GM21737 (cell line): ENCODE results near the gene ID3.
"Not testable (repeated sequence)": the region's sequence is repeated elsewhere in the genome, so short reads cannot be mapped to it uniquely, and the experiment has no call there.

Experiments
- ATAC-seq: cut with Tn5 transposase; IDR thresholded peaks from one replicate; pipeline ENCODE4 v1.9.1; 2021; ENCODE audit warnings: mild to moderate bottlenecking, moderate library complexity; ENCODE audit not compliant: unreplicated experiment

The ID3 gene

DNA sequence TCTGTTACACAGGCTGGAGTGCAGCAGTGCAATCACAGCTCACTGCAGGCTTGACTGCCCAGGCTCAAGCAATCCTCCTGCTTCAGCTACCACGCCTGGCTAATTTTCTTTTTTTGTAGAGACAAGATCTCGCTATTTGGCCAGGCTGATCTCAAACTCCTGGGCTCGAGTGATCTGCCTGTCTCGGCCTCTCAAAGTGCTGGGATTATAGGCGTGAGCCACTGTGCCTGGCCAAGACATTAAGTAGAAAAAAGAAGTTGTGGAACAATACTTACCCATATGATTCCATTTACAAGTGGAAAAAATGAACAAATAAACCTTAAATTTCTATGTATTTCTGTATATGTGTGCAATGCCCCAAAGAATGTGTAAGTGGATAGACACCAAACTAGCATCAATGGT is 30.3 kb upstream of the ID3 start:
- ATAC-seq: no peak

DNA sequence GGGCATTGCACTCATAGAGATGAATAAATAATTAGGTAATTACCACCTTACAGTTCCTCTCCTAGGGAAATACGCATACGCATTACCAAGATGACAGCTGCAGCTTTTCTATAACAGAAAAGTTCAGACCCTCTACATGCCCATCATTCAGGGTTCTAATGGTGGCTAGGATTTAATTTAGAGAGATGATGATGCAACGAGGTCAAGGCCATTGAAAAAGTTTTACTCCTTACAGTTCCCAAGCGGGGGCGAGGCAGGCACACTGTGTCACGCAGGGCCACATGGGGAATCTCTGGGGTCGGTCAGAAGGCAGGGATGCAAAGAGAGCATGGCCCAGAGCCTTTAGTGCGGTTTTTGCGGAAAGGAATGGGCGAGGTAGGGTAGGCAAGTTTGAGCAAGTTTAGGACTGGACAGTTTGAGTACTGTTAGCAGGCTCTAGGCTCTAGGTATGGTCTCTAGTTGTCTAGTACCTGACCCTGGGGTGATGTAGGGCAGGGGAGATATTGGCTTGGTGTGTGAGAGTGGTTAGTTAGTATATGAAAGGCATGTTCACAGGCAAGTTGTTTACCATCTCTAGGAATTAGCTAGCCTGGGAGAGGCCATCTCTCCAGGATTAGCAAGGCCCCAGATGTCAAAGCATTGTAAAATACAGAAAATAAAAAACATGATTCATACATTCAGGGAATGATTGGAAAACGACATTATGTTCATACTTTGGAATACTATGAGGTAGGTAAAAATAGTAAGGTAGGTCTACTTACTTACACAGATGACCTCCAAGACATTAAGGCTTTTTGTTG is 29.6 kb upstream of the ID3 start:
- ATAC-seq: no peak

DNA sequence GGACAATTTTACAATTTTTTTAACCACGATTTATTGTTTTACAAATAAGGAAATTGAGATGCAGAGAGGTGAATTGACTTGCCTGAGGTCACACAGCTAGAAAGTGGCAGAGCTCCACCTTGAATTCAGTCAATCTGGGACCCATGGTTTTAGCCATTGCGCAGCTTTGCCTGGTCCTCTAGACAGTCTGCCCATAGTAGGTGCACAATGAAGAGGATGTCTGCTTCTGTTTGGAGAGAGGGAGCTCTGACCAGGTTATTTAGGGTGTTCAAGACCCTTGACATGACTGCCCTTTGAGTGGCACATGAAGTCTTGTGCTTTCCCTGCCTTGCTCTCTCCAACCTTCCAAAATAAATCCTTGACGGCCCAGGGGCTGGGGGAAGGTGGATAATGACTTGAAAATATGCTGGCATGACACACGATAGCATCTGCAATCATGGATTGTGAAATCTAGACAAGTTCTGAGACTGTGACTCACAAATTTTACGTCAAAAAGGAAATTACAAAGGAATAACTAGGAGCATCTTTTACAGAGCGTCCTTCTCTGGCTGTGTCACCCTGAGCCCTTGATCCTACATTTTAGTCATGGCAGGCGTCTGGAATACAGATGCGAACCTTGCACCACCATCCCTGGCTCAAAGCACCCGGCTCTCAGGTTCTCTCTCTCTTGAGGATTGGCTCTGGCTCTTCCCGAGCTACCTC is 26.2 kb upstream of the ID3 start:
- no peak for ATAC-seq

DNA sequence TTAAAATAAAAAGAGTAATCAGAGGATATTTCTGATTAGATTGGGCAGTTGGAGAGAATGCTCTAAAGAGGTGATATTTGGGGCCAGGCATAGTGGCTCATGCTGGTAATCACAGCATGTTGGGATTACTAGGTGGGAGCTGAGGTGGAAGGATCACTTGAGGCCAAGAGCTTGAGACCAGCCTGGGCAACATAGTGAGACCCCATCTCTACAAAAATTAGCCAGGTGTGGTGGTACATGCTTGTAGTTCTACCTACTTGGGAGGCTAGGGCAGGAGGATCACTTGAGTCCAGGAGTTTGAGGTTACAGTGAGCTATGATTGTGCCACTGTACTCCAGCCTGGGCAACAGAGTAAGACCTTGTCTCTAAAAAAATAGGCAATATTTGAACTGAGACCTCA is 24.4 kb upstream of the ID3 start:
- not testable (repeated sequence) for ATAC-seq

DNA sequence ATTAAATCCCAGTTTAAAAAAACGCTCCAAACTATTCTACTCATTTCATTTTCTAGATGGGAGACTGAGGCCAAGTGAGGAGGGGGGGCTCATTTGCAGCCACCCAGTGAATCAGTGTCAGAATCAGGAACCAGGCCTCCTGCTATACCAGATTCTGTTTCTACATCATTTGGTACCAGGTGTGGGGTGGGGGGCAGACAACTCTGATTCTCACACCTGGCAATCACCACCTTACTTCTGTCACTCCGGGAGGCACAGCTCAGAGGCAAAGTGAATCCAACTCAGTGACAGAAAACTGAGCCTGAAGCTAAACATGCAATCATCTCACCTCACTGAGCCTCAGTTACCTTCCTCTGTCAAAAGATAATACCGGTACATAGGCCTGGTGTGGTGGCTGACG is 23.5 kb upstream of the ID3 start:
- no peak for ATAC-seq

DNA sequence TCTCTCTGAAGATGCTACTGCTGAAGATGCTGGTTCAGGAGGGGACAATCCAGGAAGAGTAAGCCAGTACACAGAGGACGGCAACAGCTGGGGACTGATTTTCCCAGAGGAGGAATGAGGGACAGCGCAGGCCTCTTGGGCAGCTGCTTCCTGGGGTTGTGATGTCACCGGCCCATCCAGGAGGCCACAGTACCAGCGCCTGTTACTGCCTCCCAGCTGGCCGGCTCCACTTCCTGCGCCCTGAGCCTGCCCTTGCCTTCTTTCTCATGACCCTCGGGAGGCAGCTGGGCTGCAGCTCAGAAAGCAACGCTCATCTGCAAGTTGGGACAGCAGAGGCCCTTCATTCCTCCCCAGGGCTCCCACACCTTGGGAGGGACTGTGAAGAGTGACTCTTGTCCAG is 21.9 kb upstream of the ID3 start:
- no peak for ATAC-seq

DNA sequence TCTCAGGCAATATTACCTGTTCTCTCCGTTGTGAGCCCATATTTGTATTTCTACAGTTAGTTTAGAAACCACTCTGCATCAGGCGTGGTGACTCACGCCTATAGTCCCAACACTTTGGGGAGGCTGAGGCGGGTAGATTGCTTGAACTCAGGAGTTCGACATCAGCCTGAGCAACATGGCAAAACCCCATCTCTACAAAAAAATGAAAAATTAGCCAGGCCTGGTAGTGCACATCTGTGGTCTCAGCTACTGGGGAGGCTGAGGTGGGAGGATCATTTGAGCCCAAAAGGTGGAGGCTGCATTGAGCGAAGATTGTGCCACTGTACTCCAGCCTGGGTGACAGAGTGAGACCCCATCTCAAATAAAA is 19.7 kb upstream of the ID3 start:
- no peak for ATAC-seq

DNA sequence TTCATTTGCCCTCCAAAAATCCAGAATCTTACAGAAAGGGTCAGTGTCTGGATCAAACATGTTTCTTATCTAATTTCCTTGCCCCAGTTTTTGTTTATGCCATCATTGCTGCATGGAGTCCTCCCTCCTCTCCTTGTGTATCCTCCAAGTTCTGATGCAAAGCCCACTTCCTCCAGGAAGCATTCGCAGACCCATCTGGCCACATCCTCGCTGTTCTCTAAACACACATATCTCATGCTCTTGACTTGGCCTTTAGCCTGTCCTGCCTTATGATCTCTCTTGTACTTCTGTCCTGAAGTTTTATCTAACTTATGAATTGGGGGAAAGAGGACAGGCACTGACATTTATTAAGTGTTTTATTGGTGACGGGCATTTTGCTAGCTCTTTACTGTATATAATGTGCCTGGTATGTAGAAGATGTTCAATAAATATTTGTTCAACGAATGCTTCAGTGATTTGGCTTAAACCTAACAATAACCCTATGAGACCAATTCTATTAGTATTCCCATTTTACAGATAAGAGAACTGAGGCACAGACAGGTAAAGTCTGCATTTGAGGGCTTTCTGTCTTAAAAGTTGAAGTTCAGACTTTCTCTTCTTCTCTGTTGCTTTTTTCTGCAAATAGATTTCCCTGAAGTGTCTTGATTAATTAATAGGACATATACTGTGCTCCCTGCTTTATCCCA is 19.2 kb upstream of the ID3 start:
- ATAC-seq: no peak

DNA sequence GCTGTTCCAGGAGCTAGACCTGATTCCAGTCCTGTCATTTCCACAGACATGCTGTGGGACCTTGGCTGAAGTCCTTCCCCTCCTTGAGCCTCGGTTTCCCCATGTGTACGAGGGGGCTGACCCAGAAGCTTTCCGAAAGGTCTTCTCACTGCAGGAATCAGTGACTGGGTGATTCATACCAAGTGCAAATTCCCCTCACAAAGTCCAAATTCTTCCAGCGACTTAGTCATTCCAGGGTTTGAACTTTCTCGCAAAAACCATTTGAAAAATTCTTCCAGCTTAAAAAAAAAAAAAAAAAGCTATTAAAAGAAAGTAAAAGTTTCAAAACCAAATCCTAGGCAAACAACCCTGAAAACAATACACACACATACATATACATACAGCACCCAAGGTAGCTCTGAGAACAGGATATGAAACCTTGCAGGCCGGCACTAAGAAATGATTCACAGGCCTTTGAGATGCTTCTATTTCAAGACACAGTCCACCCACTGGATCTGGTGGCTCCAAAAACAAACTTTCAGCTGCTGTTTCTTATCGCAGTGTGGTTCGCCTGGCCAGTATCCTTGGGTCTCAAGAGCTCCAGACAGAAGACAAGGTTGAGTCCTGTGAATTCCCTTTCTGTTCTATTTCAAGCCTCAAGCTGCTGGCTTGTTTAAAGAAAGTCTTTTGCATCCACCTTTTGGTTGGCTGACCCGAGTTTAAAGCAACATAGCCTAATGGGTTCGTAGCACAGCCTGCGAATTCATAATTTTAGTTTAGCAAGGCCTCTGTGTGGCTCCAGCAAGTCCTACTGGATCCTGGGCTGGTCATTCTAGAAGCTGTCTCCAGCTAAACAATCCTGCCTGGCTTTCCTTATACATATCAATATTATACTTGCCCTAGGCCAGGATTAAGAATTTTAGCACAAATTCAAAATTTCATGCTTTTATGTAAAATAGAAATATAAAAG is 18.0 kb upstream of the ID3 start:
- ATAC-seq: peak; percentile 45

DNA sequence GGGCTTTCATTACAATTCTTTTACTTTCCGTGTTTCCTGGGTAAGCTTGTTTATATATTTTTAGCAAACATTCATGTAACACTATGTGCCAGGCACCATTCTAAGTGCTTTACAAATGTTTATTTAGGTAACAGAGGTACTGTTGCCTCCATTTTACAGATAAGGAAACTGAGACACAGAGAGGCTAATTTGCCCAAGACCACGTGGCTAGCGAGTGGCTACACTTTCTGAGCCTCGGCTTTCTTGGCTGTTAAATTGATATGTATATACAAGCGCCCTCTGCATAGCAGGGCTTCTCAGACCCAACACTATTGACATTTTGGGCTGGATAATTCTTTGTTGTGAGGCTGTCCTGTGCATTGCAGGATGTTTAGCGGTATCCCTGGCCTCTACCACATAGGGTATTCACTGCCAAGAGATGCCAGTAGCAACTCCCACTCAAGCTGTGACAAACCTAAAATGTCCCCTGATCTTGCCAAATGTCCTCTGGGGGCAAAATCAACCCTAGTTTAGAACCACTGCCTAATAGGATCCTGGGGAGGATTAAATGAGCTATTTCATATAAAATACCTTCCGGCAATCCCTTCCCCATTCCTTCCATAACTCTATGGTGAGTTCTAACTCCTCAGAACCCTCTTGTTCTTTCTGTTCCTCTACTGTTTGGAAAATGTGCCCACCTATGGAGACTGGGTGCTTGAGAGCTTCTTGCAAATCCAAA is 17.2 kb upstream of the ID3 start:
- no peak for ATAC-seq

DNA sequence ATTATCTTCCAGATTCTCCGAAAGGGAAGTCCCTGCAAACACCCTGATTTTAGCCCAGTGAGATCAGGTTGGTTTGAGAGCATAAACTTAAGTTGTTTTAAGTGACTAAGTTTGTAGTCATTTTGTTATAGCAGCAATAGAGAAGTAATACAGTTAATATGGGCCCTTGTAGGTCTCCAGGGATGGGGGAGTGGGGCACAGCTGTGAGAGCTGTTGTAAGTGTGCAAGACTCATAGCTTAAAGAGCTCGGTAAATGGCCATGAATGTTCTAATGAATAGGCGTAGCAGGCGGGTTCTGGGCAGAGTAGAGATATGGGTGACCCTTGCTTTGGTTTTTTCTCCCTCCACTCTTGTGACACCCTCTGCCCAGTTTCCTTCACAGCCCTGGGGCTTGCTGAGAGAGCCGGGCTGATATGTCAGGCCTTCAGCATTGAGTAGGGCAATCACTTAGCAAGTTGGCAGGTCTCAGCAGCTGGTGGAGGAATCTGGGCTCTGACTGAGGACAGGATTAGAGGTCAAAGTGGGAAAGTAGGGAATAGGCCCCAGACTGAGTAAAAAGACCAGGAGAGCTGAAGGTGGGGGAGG is 16.0 kb upstream of the ID3 start:
- ATAC-seq: no peak

DNA sequence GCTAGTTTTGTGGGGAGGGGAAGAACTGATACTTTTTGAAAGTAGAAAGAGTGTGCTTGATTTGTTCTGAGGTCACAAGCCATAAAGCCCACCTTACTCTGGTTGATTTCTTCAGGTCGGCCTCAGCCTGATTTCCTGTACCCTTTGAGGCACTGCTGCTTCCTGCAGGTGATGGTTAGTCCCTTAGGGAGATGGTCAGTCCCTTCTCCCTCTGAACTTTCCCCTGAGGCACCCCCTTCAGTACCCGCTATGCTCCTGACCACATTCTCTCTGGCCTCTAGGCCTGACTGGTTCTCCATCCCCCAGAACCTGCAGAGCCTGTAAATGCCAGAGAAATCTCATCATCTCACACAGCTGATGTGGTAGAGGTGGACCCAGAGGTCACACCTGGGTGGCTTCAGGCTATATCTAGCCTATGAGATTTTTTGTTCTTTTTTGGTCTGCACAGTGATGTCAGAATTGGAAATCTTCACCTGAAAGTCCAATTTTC is 15.0 kb upstream of the ID3 start:
- ATAC-seq: peak; percentile 58

DNA sequence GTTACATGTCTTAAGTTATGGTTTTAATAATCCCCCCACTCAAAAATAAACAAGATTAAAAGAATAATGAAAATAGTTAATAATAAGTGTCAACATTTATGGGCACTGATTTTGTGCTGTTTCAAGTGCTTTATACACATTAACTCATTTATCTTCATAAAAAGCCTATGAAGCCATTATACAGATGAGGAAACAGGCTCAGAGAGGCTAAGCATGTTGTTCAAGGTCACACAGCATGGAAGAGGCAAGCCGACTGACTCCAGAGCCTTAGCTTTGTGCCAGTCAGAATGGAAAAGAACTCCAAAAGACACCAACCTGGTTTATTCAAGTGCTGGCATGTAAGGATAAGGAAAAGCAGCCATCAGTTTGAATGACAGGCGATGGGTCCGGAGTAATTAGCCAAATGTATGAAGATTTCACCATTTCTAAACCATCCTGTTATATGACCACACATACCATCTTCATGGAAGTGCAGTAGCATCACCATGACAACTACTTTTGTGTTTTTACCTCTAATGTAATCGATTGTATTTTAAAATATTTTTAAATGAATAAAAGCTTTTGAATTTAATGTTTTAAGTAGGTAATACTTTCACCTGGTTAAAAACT is 14.4 kb upstream of the ID3 start:
- ATAC-seq: no peak

DNA sequence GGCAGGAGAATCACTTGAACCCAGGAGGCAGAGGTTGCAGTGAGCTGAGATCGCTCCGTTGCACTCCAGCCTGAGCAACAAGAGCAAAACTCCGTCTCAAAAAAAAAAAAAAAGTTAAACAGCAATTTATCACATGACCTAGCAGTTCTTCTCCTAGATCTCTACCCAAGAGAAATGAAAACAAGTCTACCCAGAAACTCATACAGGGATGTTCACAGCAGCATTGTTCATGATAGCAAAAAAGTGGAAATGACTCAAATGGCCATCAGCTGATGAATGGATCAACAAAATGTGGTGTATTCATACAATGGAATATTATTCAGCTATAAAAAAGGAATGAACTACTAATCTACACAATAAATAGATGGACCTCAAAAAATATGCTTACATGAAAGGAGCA is 12.2 kb upstream of the ID3 start:
- no peak for ATAC-seq

DNA sequence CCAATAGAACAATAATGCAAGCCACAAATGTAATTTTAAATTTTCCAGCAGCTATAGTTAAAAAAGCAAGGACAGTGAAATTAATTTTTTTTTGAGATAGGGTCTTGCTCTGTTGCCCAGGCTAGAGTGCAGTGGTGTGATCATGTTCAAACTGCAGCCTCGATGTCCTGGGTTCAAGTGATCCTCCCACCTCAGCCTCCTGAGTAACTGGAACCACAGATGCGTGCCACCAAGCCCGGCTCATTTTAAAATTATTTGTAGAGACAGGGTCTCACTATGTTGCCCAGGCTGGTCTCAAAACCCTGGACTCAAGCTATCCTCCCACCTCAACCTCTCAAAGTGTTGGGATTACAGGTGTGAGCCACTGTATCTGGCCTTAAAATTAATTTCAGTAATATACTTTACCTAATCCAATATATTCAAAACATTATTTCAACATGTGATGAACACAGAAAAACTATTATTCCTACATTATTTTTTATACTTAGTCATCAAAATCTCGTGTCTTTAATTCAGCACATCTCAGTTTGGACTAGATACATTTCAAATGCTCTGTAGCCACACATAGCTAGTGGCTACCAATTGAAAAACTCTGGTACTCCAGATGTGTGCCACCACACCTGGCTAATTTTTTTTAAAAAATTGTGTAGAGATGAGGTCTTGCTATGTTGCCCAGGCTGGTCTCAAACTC is 10.8 kb upstream of the ID3 start:
- ATAC-seq: no peak

DNA sequence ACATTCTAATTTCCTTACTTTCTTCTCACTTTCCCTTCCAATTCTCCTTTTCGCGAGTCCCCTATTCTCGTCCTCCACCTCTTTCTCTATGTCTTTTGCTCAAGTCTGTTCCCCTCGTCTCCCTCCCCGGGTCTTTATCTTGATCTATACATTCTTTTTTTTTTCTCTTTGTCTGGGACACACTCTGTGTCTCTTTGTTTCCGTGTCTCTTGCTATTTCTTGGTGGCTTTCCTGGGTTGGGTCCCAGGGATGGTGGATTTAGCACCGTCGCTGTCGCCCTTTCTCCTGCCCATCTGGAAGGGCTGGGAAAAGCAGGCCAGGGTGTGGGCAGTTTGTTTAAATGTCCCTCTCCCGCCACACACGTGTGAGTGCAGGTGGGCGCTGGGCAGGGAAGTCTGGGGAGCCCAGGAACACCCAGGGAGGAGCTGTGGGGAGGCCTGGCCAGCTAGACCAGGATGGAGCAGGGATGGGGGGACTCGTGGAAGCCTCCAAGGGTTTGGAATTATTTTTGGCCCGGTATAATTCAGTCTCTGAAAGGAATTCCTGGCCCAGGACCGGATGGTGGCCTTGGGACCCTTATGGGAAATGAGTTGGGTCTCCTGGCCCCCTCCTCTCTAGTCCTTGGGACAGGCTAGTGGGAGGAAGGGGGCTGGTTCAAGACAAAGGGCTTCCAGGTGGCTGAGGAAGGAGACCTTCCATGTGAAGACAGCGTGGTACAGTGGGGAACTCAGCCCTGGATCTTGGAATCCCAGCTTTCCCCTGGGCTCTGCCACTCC is 9.5 kb upstream of the ID3 start:
- no peak for ATAC-seq

DNA sequence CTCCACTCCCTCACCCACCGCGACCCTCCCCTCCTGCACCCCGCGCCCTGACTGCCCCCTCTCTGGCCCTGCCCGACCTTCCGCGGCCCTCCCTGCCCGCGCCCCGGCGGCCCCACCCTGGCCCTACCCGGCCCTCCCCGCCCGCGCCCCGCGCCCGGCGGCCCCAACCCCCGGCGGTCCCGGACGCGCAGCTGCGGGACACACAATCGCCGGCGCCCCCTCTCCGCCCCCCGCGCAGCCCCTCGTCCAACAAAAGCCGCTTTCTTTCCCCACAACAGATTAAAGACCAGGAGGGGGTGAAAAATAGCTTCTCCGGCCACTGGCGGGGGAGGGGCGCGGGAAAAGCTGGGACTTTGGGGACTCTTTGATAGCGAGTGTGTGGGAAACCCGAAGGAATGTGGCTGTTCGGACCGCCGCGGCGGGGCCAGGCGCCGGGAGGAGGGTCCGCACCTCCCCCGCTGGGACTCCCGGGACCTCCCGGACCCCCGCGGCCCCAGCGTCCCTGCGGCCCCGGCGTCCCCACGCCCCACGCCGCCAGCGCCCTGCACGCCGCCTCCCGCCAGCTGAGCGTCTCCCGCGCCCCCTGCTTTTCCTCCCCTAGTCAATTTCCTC is 8.8 kb upstream of the ID3 start:
- ATAC-seq: no peak

DNA sequence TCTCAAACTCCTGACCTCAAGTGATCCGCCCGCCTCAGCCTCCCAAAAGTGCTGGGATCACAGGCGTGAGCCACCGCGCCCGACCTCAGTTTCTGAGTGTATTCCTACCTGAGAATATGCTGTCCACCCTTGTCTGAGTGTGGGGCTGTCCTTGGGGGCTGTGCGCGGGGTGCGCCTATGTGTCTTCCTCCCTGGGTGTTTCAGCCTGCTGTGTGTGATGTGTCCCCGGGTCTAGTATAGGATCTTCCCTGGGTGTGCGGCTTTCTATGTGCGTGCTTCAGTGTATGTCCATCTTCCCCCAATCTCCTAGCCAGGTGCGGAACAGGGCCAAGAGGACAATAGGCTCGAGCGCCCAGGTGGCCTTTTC is 8.3 kb upstream of the ID3 start:
- no peak for ATAC-seq
